GM21717 (cell line): ENCODE measurements around the gene AVL9.
"Not testable (repeated sequence)": the region's sequence is repeated elsewhere in the genome, so short reads cannot be mapped to it uniquely, and the experiment has no call there.

Source experiments
- ATAC-seq: cut with Tn5 transposase; IDR thresholded peaks from one replicate; pipeline ENCODE4 v1.9.1; 2021; ENCODE audit warnings: mild to moderate bottlenecking, moderate library complexity; ENCODE audit not compliant: unreplicated experiment

Gene AVL9

DNA sequence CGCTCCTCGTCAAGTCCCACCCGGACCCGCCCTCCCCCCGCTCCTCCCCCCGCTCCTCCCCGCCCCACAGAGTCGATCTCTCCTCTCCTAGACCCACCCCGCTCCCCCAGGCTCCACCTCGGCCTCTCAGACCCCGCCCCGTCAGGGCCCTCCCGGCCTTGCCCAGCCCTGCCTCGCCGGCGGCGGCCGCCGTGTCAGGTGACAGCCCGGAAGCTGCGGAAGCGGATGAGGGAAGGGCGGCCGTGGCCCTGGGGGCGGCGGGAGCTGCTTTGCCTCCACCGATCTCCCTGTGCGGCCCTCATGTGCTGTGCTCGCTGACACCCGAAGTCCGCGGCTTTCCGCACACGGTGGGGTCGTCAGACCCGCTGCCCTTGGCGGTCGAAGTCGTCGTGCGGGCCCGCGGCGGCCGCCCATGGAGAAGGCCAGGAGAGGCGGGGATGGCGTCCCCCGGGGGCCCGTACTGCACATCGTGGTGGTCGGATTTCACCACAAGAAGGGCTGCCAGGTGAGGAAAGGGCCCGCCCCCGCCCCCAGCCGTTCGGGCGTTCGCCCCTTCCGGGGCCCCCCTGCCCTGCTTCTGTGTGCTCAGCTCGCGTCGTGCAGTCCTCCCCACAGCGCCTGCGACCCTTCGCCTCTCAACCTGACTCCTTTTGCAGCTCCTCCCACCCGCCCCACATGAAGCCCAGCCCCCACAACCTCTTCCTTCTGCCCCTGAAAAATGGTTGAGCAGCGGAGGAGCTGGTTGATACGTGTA, at the start of gene AVL9:
Gene AVL9 (plus strand): TSS at position 192 of the 754 bp plus-strand sequence. CDS start 221 bp downstream, at position 413.
- ATAC-seq = peak; percentile 95

DNA sequence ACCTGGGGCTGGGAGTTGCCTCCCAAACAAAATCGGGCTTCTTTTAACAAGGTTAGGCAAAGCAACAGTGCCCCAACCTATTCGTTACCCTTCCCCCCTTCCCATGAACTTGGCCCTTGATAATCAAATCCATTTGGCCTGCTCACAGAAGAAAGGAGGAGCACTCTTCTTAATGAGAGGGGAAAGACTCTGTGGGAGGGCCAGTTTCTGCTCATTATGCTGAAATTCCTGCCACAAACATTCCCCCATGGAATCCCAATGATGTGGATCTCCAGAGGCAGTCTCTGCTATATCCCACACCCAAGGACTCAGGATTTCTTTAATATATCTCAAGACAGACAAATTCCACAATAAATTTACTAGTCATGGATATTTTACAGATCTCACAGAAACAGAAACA, 48.1 kb upstream of the AVL9 start:
- no peak for ATAC-seq

DNA sequence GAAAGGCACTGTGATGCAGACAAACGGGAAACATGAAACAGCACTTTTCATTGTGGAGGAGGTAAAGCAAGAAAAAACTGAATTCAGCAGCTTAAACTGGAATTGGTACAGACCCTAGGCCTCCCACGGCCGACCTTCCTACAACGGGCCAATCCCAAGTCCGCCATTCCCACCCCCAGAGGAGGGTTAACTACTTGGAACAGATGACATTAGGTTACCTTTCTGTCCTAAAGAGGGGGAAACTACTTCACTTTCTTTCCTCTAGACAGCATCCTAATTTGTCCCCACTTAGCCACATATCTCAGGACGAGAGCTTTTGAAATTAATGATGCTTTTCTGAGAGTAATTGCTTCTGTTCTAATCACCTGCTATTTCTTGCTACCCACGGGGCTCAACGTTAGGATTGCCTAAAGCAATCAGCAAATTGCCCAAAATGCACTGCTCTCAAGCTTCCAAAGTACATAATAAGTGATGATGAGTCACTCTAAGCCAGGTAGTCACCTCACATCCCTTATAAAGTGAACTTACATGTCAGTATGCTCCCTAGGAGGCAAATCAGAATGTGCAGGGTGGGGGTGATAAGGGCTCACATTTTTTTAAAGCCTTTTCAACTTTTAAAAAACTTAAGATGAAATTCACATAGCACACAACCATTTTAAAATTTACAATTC, 41.8 kb upstream of the AVL9 start:
- ATAC-seq = no peak

DNA sequence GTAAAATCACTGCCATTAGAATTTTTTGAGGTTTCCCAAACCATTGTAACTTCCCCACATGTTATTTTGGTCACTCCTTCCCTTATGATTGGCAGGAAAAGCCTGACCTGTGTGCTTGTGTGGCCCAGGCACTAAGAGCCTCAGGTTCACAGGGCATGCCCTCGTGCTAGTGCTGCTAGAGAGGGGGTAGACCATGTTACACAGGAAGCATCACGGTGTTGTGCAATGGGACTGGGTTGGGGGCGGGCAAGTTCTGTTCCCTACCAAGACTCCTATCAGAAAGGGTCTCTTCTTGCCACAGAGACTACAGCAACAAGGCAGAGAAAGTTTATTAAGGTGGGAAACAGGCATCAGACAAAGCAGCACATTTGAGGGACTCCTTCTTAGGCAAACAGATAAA, 37.3 kb upstream of the AVL9 start:
- ATAC-seq = no peak

DNA sequence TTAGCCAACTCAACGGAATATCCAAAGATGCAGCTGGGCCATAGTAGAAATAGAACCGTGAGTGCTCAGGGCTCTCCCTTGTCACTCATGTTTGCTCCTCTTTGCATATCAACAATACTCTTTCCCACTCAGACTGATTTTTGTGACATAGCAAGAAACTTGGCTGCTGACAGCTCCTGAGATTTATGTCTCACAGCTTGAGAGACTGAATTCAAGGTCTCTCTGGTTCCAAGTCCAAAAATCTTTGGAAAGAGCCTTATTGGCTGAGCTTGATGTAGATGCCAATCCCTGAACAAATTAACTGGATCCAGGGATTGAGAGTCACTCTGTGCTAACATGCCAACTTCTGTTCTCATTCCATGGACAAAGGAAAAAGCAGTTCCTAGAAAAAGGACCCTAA, 35.5 kb upstream of the AVL9 start:
- no peak for ATAC-seq

DNA sequence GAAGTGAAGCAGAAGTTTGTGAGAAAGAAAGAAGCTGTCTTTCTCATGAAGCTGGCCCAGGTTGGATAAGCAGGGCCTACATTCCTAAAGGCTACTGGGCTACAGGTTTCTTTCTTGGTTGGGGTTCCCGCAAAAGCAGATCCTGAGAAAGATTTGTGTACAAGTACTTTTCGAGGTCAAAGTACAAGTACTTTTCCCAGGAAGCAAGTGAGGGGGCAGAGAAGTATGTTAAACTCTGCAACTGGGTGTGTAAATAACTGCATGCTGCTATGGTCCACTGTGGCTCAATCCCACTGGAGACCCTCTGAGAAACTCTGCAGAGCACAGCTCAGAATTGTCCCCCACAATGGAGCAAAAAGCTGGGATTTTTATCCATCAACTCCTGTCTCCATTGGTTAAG, 33.8 kb upstream of the AVL9 start:
- no peak for ATAC-seq

DNA sequence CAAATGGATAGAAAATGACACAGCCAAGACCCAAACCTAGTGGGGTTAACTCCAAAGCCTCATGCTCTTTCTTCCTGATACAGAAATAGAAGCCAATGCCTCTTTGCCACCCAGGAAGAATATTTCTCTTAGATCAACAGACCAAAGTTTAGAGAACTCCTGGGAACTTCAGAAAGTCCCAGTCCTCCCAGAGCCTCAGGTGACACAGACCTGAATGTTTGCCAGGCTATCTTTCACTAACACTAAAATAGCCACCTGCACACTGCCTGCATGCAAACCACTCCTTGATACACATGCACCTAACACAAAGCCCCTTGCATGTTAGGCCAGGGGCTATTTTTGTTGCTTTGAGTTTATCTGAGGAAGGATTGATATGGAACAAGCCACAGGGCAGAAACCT, 32.8 kb upstream of the AVL9 start:
- ATAC-seq = no peak

DNA sequence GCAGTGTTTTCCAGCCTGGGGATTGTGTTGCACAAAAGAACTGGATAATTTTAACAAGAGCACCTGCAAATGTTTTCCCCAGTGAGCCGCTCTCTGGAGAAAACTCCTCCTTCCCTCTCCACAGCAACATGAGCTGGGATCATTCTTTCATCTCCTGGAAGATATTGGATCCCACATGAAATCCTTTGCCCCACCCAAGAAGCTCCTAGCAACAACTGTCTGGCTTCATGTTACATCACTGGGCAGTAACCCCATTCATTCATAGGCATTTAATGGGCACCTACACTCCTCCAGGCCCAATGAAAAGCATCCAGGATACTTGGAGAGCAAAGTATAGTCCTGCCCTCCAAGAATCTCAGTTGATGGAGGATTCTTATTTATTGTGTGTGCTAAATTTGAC, 32.3 kb upstream of the AVL9 start:
- ATAC-seq = no peak

DNA sequence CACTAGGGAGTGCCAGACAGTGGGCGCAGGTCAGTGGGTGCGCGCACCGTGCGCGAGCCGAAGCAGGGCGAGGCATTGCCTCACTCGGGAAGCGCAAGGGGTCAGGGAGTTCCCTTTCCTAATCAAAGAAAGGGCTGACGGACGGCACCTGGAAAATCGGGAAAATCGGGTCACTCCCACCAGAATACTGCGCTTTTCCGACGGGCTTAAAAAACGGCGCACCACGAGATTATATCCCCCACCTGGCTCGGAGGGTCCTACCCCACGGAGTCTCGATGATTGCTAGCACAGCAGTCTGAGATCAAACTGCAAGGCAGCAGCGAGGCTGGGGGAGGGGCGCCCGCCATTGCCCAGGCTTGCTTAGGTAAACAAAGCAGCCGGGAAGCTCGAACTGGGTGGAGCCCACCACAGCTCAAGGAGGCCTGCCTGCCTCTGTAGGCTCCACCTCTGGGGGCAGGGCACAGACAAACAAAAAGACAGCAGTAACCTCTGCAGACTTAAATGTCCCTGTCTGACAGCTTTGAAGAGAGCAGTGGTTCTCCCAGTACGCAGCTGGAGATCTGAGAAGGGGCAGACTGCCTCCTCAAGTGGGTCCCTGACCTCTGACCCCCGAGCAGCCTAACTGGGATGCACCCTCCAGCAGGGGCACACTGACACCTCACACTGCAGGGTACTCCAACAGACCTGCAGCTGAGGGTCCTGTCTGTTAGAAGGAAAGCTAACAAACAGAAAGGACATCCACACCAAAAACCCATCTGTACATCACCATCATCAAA, 30.5 kb upstream of the AVL9 start:
- not testable (repeated sequence) for ATAC-seq

DNA sequence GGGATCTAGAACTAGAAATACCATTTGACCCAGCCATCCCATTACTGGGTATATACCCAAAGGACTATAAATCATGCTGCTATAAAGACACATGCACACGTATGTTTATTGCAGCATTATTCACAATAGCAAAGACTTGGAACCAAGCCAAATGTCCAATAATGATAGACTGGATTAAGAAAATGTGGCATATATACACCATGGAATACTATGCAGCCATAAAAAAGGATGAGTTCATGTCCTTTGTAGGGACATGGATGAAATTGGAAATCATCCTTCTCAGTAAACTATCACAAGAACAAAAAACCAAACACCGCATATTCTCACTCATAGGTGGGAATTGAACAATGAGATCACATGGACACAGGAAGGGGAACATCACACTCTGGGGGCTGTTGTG, 25.3 kb upstream of the AVL9 start:
- not testable (repeated sequence) for ATAC-seq

DNA sequence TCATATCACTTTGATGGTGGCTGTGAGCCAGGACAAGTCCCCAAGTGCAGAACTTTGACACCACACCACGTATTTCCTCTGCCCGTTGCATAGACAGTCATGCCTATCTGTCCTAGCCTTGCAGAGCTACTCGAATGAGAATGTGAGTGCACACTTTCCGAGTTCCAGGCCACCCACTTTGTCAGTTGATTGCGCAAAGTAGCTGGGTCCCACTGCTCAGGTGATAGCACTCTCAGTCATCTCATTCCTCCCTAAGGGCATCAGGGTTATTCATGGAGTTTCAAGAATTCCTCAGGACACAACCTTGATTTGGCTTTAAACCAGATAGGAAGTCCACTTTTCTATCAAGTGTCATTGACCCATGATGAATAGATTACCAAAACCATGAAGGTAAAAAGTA, 24.4 kb upstream of the AVL9 start:
- no peak for ATAC-seq

DNA sequence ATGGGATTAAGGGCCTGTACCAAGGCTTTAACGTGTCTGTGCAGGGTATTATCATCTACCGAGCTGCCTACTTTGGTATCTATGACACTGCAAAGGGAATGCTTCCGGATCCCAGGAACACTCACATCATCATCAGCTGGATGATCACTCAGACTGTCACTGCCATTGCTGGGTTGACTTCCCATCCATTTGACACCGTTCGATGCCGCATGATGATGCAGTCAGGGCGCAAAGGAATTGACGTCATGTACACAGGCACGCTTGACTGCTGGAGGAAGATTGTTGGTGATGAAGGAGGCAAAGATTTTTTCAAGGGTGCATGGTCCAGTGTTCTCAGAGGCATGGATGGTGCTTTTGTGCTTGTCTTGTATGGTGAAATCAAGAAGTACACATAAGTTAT, 23.3 kb upstream of the AVL9 start:
- no peak for ATAC-seq

DNA sequence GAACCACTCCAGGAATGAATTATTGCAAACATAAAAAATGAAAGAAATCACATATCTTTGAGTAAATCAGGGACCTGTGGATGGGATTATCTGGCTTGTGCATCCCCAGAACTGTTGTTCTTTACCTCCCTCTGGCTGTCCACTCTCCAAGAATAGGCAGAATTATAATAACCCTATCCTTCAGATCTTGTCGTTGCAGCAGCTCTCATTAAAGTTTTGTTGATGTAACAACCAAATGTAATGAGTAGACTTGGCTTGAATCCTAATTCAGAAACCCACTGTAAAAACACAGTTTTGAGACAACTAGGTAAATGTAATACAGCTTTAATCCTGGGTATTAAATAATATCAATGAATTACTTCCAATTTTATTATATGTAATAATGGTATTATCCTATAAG, 21.3 kb upstream of the AVL9 start:
- ATAC-seq = no peak

DNA sequence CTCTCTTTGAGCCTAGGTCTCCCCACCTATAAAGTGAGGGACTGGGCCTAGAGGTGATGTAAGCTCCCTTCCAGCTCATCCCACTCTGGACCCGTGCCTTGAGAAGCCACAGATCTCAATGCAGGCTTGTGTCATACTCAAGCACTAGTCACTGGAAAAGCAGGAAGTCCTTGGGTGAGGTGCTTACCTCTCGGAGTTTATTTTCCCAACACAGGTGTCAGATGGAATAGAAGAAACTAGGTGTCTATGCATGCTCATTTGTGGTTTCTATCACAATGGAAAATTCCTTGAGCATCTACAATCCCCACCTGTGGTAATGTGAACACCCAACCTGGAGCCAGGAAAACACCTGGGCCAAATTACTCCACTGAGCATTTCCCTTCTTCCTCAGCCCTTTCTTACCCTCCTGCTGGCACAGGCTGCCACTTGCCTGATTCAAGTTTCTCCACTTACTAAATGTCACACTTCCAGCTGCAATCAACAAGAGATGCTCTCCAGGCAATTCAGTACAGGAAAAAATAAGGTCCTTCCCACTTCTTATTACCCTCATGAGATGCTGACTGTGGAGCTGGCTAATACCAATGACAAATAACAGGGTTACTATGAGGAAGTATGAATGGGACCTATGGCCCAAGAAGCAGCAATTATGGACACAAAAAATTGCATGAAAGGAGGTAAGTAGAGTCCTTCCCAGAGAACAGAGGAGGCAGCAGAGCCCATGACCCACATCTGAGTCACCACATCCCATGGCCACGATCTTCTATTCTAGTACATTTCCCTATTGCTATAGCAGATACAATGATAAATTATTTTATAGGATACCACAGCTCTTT, 18.3 kb upstream of the AVL9 start:
- no peak for ATAC-seq

DNA sequence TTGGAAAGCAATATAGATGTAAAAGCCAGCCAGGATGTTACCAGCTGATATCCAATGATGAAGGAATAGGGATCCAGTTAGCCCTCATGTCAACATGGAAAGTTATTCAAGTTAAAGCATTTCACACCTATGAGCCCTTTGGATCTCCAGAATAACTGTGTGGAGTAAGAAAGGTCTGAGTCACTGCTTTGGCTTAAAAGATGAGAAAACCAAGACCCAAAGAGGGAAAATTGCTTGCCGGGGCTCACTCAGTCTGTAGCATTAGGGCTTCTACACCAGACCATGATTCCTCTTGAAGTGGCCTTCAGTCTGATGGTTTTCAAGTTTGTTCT, 17.7 kb upstream of the AVL9 start:
- no peak for ATAC-seq

DNA sequence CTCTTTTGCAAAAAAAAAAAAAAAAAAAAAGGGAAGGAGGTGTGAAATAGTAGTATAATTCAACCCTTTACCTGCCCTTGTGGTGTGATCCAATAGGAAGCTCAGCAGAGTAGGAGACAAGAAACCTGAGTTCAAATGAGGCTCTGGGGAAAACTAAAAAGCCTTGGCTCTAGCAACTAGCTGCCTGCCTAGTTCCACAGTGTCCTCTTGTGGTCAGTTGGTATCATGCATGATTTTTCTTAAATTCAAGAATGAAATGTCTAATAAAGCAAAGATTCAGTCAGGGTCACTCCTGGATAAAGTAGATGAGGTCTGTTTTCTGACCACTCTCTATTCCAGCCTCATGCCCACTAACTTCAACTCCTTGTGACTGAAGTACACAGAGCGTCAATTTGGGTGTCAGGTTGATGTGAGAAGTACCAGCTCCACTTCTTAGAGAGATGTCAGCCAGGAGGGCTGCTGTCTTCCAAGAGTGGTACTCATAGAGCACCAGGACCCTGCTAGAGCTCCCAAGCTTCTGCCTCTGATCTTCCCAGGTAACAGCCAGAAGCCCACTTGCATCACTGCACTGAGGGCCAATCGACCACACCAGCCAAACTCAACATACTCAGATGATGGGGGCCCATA, 15.6 kb upstream of the AVL9 start:
- ATAC-seq = no peak

DNA sequence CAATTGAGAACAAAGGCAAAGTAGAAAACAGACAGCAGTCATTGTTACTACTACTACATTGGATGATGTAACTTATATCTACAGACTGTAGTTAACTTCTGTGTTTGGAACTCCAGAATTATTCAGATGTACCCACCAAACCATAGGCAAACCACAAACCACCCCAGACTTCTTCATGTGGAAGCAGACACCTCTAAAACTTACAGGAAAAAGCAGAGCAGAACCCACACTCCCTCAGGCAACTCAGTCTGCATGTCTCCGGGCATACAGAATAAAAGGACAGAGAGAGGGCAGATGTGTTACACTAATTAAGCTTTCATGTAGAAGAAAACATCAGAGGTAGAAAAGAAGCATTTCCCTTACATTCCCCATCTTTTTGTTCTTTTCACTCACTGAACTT, 14.1 kb upstream of the AVL9 start:
- no peak for ATAC-seq

DNA sequence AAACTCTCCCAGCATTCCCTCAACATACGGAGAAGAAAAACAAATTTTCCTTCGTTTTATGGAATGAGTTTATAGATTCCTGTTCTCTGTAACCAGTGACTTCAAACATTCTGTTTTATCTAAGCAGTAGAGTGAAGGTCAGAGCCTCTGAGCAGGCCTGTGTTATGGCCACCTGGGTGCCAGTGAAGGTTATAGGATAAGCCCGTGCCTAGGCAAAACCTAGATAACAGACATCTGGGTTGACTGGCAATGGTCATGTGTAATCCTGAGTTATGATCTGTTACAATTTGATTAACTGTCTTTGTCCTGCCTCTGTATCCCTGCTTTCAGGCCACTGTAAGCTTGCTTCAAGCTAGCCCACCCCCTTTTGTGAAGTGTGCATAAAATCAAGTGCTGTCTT, 13.4 kb upstream of the AVL9 start:
- ATAC-seq = no peak

DNA sequence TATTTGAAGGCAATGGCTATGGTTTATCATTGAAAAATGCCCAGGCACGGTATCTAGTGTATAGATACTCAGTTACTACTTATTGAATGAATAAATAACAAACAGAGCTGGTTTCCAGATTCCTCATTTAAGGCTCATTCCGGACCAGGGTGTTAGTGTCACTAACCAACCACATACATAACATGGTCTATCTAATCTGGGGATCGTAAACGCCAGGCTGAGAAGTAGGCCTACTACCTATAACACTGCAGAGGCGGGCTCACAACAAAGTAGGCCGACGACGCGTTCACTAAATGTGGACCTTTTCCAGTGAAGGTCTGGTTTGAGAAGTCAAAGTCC, 5.5 kb upstream of the AVL9 start:
- no peak for ATAC-seq

DNA sequence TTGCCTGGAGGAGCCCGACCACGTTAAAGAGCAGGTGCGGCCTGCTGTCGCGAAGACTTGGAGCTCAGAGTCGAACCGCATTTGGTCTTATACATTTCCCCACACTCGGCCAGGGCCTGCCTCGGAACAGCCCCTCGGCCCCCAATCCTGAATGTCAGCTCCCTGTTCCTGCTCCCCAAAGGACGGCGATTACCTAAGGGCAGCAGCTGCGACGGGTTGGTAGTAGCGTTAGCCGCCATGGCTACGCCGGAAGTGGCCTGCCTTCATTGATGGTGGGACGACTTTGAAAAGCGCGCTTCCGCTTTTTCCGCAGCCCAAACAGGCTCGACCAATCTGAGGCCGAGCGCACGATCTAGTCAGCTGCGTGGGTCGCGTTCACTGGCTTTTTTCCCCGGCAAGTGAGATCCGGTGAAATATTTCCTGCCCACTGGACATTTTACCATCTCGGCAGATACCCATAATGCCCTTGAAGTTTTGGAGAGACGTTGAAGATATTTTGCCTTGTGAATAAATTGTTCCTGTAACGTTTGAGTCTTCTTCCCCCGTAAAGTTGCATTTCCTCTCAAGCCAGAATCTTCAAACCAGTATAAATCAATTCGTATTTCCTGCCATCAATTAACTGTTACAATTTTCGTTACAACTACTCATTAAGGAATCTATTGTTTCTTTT, 5.0 kb upstream of the AVL9 start, which contains the start of gene LSM5:
Gene LSM5 (minus strand): TSS at position 254 of the 670 bp plus-strand sequence. CDS start 15 bp downstream, at position 239.
- ATAC-seq = peak; percentile 91
